Ishikawa (cell line): ENCODE data around the gene SETBP1.

Experiments used
- REST ChIP-seq: IDR thresholded peaks from 2 replicates; pipeline ENCODE4 v1.6.1; 2012; ENCODE audit warnings: low read depth, mild to moderate bottlenecking
- TAF1 ChIP-seq: IDR thresholded peaks from 2 replicates; pipeline ENCODE4 v1.6.1; 2012; ENCODE audit warnings: low read depth, mild to moderate bottlenecking
- TCF12 ChIP-seq: IDR thresholded peaks from 2 replicates; pipeline ENCODE4 v1.6.1; 2012; ENCODE audit warnings: low read depth
- ZBTB7A ChIP-seq: IDR thresholded peaks from 2 replicates; pipeline ENCODE4 v1.6.1; 2012; ENCODE audit warnings: low read depth

- TF ChIP-seq REST (no peak), TAF1 (no peak; the same call in 1 of the 2 replicates), TCF12 (no peak), ZBTB7A (no peak)
Observed at GRCh38 chr18:44696892-44697291, 16.2 kb downstream of the SETBP1 start.
